GM18861 (cell line): Measurements from ENCODE around the gene CAB39.
"Not testable (repeated sequence)": the region's sequence is repeated elsewhere in the genome, so short reads cannot be mapped to it uniquely, and the experiment has no call there.

ENCODE experiments used
- ATAC-seq: cut with Tn5 transposase; IDR thresholded peaks from one replicate; pipeline ENCODE4 v1.9.1; 2021; ENCODE audit not compliant: unreplicated experiment

CAB39 gene

DNA sequence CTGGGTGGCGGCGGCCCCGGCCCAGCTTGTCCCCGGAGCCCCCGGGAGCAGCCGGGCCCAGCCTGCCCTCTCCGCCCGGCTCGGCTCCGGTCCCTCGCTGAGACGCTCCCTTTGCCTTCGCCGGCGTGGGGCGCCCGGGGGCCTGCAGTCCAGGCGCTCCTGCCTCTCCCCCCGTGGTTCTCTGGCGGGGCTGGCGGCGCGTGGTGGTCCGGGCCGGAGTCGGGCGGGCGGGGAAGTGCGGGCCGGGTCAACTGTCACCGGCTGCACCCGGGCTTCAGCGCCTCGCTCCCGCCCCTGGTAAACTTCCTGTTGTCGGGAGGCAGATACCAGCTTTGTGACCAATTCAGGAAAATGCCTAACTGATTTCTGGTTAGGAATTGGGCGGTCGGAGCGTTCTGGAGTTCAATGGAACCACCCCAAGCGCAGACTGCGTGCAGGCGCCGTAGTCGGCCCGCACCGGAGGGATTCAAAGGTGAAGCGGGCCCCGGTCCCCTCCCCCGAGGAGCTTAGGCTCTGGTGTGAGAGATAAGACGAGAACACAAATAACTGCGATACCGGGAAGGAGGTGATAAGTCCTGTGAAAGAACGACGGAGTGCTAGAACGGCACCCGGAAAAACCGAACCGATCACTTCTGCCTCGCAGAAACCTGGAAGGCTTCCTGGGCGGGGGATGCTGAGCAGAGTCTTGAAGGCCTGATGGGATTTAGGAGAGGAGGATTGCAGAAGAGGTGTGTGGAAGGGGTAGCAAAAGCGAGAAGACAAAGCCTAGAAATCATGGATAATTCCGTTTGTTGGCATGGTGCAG, 891 bp downstream of the CAB39 start:
- ATAC-seq: peak; percentile 2

GRCh38 chr2:230714136-230714480, 1.5 kb downstream of the CAB39 start:
- ATAC-seq: no peak

DNA sequence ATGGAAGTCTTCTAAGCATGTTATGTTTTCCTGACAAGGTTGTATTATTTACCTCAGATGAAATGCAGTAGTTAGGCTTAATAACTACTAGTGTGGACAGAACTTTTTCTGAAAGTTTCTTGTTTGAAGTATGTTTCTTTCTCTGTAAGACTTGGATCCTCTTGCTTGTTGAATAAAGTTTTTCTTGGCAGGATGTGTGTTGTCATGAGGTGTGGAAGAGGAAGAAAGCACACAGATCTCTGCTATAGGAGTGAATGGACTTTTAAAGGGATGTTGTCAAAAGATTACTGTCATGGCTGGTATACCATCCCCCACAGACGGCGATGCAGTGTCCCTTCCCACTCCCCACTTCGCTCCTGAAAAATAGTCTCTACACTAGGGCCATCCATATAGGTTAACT, 2.6 kb downstream of the CAB39 start:
- no peak for ATAC-seq

GRCh38 chr2:230716588-230716987, 3.9 kb downstream of the CAB39 start:
- ATAC-seq: no peak

DNA sequence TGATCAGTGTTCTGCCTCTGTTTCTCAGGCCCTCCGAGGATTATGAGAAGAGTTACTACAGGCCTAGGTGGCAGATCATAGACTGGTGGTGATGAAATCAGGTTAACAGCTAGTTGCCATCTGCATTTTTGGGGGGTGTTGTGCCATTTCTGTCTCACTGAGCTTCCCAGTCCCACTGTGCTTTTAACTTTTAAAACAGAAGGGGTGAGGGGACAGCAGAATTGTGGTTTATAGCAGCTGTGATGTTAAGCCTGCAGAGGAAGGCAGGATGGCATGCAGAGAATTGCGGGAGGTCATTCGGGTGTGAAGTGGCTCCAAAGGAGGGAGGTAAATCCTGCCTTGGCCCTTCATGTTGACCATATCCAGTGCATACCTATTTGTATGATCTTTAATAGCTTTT, 5.0 kb downstream of the CAB39 start:
- no peak for ATAC-seq

DNA sequence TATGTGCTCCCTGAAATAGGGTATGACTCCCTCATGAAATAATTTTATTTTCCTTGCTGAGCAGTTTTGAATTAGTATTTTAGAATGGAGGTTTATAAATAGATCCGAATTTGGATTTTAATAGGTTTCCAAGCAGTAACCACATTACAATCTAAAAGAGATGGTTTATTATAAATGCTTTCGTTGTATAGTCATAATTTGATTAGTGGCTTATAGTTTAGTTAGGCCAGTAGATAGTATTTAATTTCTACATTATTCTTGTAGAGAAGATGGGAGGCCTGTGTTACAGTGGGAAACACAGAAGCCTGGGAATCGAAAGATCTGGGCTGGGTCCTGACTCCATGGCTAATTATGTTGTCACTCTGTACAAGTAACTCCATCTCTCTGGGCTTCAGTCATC, 6.7 kb downstream of the CAB39 start:
- ATAC-seq: no peak

GRCh38 chr2:230721712-230722111, 9.1 kb downstream of the CAB39 start:
- peak; percentile 37 for ATAC-seq

DNA sequence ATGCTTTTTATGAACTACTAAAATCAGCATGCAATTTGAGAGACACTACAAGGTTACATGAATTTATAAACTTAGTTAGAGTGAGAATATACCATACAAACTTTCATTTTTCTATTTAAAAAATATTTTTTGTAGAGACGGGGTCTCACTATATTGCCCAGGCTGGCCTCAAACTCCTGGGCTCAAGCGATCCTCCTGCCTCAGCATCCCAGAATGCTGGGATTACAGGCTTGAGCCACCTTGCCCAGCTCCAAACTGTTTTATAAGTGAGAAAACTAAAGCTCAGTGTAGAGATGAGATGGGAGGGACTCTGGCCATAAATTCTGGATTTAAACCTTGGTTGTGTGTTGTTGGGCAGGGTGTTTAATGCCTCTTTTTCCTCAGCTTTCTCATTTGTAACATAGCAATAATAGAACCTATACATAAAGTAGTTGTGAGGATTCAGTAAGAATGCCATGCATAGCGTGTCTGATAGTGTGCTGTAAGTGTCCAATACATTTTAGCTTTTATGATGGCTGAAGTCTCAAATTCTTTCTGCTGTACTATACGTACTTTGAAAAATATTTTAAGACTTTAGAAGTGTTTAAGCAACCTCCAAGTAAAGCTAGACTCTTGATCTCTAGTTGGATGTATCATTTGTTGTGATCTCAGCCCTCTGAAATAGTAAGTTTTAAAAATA, 9.7 kb downstream of the CAB39 start:
- no peak for ATAC-seq

DNA sequence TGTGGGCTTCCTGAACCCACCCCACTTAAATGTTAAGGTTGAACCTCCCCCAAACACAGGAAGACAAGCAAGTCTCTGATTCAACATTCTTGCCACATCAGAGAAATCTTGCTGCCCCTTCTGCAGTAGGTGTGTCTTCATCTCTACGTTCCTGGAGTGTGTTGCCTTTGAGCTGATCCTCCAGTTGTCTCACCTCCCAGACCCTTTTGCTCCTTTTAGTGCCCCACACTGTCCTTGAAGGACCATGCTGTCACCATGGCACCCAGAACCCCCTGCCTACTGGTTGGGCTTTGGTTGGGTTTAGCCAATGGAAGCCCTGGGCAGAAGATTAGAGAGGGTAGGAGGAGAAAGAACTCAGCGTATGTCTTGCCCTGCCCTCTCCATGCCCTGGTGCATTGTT, 10.7 kb downstream of the CAB39 start:
- ATAC-seq: no peak

- ATAC-seq: not testable (repeated sequence)
Observed at GRCh38 chr2:230724957-230725356, 12.3 kb downstream of the CAB39 start.

DNA sequence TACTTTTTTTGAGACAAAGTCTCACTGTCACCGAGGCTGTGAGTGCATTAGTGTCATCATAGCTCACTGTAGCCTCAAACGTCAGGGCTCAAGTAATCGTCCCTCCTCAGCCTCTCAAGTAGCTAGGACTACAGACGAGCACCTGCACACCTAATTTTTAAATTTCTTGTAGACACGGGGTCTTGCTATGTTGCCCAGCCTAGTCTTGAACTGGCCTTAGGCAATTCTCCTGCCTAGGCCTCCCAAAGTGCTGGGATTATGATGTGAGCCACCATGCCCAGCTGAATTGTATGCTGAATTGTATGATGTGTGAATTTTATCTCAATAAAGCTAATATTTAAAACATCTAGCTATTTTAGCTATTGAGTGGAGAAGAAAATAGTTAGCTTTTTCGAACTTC, 18.9 kb downstream of the CAB39 start:
- ATAC-seq: no peak

- no peak for ATAC-seq
Observed at GRCh38 chr2:230732914-230733401, 20.3 kb downstream of the CAB39 start.

DNA sequence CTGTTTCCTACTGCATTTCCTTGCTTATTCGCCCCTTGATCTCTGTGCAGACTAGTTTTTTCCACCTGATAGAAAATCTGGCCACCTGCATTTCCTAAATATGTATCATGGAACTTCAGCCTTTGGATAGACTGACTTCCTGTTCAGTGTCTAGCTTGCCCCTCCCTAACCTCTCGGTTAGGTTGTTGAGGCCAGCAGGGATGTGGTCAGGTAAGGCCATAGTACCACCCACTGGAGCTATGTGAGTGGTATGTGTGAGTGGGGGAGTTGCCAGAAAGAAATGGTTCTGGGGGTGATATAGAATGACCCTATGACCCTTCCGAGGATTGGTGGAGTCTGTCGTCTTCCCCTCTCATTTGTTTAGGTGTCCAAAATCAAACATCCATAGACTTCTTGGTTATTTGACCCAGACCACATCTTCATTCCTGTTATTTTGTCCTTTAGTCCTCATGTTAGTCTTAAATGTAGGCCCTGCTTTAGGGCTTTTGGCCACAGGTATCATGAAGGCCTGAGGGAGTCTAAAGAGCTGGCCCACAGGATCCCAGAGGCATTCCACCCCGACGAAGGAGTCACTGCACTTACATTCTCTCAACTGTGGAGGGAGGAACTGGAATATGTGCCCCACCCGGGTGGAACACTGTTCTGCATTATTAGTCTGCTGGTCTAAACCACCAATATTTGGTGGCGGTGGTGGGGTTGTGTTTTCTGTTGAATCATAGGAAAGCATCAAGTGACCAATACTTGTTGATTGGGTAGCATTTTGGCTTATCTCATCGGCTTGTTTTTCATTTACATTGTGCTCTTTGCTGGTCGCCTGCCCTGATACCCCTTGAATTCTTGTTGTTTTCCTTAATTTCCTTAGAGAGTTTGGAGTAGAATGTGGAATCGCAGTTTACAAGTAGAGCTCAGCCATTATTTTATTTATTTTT, 21.9 kb downstream of the CAB39 start:
- ATAC-seq: no peak

- ATAC-seq: no peak
Observed at GRCh38 chr2:230735884-230736283, 23.2 kb downstream of the CAB39 start.

- ATAC-seq: no peak
Observed at GRCh38 chr2:230737300-230737699, 24.7 kb downstream of the CAB39 start.

DNA sequence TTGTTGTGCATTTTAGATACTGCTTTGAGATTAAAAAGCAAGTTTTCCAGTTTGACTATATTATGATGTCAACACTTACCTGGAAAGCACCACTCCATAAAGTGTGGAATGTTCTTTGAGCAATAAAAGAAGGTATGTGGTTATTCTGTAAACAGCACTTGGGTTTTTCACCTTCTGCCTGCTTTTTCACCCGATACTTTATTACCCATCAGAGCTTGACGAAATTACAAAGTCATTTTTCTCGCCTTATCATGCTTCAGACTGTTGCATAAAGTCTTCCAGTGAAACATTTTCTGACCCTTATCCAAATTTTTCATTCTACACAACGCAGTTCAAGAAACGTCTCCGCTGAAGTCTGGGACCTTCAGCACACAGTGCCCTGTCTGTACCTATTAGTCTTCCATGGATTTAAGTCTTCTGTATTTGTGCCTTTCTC, 25.2 kb downstream of the CAB39 start:
- no peak for ATAC-seq

DNA sequence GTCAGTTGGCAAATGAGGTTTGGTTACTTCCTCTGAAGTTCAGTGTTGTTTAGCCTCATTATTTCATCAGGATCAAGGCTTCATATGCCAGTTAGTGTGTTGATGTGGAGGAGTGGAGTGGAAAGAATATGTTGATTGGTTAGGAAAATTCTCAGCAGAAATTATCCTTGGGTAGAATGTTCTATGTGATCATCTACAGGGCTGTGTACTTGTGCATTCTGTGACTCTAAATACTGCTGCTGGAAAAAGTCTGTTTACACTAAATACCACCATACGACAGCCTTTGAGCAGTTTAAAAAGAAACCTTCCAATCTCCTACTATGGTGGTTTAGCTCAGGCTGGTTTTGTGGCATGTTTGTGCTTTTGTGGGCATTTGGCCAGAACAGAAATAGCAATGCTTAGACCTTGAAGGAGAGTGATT, 25.8 kb downstream of the CAB39 start:
- ATAC-seq: no peak

DNA sequence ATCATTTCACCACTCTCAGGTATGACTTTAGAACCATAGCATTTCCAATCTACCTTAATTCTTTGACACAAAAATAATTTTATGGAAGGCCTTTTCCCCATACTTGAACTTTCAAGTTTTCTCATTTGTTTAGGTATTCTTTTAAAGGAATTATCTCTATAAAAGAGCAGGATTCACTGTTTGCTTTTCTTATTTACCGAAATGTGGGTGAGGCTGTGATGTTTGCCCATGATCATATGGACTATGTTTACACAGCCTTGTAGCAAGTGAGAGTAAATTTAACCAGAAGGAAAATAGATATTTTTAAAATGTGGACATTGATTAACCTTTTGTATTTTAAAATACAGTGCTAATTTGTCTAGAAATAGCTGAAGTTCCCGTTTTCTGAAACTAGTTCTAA, 26.3 kb downstream of the CAB39 start:
- no peak for ATAC-seq

- no peak for ATAC-seq
Observed at GRCh38 chr2:230739961-230740360, 27.3 kb downstream of the CAB39 start.

- ATAC-seq: no peak
Observed at GRCh38 chr2:230742781-230743180, 30.1 kb downstream of the CAB39 start.

DNA sequence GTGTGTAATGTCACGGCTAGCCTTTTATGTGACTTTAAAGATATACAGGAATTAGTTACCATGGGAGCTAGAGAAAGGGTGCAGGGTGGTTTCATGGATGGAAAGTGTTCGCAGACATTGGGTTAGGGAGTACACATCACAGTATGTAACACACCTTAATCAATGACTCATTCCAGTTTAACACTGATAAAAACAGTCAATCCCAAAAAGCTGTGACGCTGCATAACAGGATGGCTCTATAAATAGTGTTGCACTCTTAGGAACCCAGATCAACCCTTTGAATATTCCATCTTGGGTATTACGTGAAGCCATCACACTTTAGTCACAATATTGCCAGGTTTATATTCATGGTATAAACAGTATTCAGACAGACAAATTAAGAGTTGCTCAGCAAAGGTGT, 33.6 kb downstream of the CAB39 start:
- ATAC-seq: no peak
